Tibial nerve (tissue), 4 donors: ENCODE measurements around the gene FAM83G.

Source experiments
- CTCF ChIP-seq, 5 experiments: fragments of 200-600 bp in 3 of 5; fragments of 450-650 bp in 2 of 5; sonication (generic) in 3 of 5; IDR thresholded peaks; one replicate each; pipeline ENCODE4 v1.5.1; 2016 to 2019; ENCODE audit warnings: antibody characterized with exemption in 5 of 5, mild to moderate bottlenecking in 3 of 5, moderate library complexity in 2 of 5
- EP300 ChIP-seq, 2 donors: sonication (generic); formaldehyde crosslinking; IDR thresholded peaks; one replicate each; pipeline ENCODE4 v1.6.1; 2017; ENCODE audit warnings: antibody characterized with exemption in 2 of 2, mild to moderate bottlenecking in 1 of 2
- POLR2A ChIP-seq, 2 donors: fragments of 450-650 bp; IDR thresholded peaks; one replicate each; pipeline ENCODE4 v1.6.1; 2017; ENCODE audit warnings: antibody characterized with exemption in 2 of 2, mild to moderate bottlenecking in 2 of 2, moderate library complexity in 2 of 2

GRCh38 chr17:19016881-19017280 lies 12.3 kb upstream of the FAM83G start:
- TF ChIP-seq CTCF (IDR thresholded peaks at IDR 0.05): no peak
- TF ChIP-seq POLR2A (IDR thresholded peaks at IDR 0.05): no peak
- TF ChIP-seq EP300 (IDR thresholded peaks at IDR 0.05): no peak
